Thoracic aorta (tissue), 2 donors: Measurements from ENCODE around the gene FAM174C. TPM values are rescaled to one million over a fixed set of nuclear protein-coding genes. Genes with fewer than 3 reads are reported as not detected.
A peak's percentile ranks its signal among the peaks of the same experiment; 100 is the strongest.

Experiments
- ATAC-seq: fragments of 150-250 bp; one replicate; pipeline ENCODE4 v1.8.0; 2017; ENCODE audit warnings: low read depth; ENCODE audit not compliant: insufficient number of reproducible peaks, low FRiP score
- DNase-seq: peaks from one replicate; pipeline ENCODE4 v3.0.0-alpha.2; 2020; ENCODE audit warnings: low spot score
- H3K27ac ChIP-seq, 2 donors: fragments of 200-600 bp; sonication (generic); 1 replicate in 1 of 2; 2 replicates in 1 of 2; pipeline ENCODE4 v1.5.1; 2016; ENCODE audit warnings: mild to moderate bottlenecking in 2 of 2, moderate library complexity in 2 of 2
- H3K27me3 ChIP-seq: fragments of 200-600 bp; sonication (generic); replicated peaks from 2 replicates; pipeline ENCODE4 v1.6.0; 2016; ENCODE audit warnings: mild to moderate bottlenecking; ENCODE audit not compliant: insufficient read depth
- H3K36me3 ChIP-seq: fragments of 200-600 bp; sonication (generic); one replicate; pipeline ENCODE4 v1.5.1; 2016
- H3K4me1 ChIP-seq, 2 donors: fragments of 200-600 bp; sonication (generic); 1 replicate in 1 of 2; 2 replicates in 1 of 2; pipeline versions ENCODE4 v1.5.1 to v1.6.0; 2016; ENCODE audit warnings: low read depth in 2 of 2, mild to moderate bottlenecking in 1 of 2; ENCODE audit not compliant: control insufficient read depth in 1 of 2
- H3K4me3 ChIP-seq: fragments of 200-600 bp; sonication (generic); 2 replicates; pipeline ENCODE4 v1.5.1; 2016; ENCODE audit warnings: mild to moderate bottlenecking
- H3K9me3 ChIP-seq: fragments of 200-600 bp; sonication (generic); 2 replicates; pipeline ENCODE4 v1.5.1; 2016
- total RNA-seq, 2 donors: library from RNA; depleted of rRNA; stranded (reverse); fragments of >200 nt; gene quantifications; one replicate each; pipeline versions ENCODE4 v1.1.0 to v1.2.3, GENCODE V29; 2016
- TF ChIP-seq, protein P1 (sequence below): fragments of 200-600 bp; sonication (generic); IDR thresholded peaks from one replicate; pipeline ENCODE4 v1.5.1; 2019; ENCODE audit warnings: antibody characterized with exemption

The FAM174C gene
- total RNA-seq, 2 donors from 2014 or later: 18.8 to 40.8 TPM

DNA sequence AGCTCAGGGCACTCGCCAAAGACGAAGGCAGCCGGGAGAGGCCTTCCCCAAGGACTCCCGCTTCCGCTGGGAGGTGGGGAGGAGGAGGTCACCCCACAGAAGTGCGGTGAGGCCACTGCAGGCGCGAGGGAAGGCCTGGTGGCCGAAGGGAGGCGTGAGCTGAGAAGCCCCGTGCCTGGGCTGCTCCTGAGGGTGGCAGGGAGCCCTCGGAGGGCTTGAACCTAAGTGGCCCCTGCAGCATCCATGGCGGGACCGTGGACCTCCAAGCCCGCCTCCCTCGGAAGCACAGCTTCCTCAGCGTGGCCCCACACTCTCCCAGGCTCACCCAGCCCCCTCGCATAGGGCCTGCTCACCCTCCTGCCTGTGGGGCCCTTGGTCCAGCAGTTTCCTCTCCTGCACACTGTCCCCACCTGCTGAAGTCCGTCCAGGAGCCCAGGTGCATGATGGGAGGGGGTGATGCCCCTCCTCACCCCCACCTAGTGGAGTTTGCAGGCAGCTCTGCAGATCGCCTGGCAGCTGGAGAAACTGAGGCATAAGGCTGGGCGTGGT, 36.3 kb downstream of the FAM174C start:
- Histone ChIP-seq H3K36me3 (no peaks in the 10 kb centered on the region), H3K27ac (no peak overlapping the region), H3K4me3 (no peak overlapping the region), H3K9me3 (no peaks in the 10 kb centered on the region), H3K4me1 (peaks cover 0 to 9% of the 10 kb centered on the region in 2 donors), H3K27me3 (no peaks in the 10 kb centered on the region)
- no peak for ATAC-seq
- TF ChIP-seq, protein P1, sequence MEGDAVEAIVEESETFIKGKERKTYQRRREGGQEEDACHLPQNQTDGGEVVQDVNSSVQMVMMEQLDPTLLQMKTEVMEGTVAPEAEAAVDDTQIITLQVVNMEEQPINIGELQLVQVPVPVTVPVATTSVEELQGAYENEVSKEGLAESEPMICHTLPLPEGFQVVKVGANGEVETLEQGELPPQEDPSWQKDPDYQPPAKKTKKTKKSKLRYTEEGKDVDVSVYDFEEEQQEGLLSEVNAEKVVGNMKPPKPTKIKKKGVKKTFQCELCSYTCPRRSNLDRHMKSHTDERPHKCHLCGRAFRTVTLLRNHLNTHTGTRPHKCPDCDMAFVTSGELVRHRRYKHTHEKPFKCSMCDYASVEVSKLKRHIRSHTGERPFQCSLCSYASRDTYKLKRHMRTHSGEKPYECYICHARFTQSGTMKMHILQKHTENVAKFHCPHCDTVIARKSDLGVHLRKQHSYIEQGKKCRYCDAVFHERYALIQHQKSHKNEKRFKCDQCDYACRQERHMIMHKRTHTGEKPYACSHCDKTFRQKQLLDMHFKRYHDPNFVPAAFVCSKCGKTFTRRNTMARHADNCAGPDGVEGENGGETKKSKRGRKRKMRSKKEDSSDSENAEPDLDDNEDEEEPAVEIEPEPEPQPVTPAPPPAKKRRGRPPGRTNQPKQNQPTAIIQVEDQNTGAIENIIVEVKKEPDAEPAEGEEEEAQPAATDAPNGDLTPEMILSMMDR: no peak
- no peak for DNase-seq

DNA sequence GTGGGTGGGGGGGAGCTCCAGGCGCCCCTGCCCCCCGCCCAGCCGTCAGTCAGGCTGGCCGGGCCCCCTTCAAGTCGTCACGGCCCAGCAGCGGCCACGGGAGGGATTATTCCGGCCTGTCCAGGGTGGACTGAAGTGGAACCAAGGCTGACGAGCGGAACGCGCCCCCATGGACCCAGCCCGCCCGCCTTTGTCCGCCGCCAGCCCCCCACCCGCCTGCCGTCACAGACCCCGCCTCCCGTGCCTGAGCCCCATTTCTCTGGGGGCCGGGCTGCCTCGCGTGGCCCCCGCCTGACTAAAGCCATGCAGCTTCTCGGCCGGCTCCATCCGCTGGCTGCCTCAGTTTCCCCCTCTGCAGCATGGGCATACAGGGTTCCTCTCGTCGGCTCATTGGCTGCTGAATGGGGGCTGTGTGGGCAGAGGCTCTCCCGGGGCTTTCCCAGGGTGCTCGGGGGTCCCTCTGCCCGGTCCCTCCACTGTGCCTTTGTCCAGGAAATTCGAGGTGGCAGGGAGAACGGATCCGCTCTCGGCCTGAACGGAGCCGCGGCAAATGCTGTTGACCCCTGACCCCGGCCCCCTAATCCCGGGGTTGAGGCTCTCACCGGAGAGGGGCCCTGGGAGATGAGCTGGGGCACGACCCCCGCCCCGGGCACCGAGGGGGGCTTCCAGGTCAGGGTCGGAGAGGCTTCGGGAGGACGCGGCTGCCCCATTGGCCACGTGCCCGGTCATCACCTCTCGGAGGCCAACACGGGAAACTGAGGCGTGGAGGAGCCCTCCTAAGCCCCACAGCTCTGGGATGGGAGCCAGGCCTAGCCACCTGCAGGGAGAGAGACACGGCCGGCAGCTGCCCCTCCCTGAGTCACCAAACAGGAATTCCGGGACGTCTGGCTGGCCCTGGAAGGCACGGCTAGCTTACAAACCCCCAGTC, 37.7 kb downstream of the FAM174C start:
- ATAC-seq: no peak
- DNase-seq: no peak
- TF ChIP-seq, protein P1: no peak
- Histone ChIP-seq H3K9me3 (no peaks in the 10 kb centered on the region), H3K4me1 (peaks cover 0 to 9% of the 10 kb centered on the region in 2 donors), H3K27ac (no peak overlapping the region), H3K36me3 (no peaks in the 10 kb centered on the region), H3K27me3 (no peaks in the 10 kb centered on the region), H3K4me3 (no peak overlapping the region)

DNA sequence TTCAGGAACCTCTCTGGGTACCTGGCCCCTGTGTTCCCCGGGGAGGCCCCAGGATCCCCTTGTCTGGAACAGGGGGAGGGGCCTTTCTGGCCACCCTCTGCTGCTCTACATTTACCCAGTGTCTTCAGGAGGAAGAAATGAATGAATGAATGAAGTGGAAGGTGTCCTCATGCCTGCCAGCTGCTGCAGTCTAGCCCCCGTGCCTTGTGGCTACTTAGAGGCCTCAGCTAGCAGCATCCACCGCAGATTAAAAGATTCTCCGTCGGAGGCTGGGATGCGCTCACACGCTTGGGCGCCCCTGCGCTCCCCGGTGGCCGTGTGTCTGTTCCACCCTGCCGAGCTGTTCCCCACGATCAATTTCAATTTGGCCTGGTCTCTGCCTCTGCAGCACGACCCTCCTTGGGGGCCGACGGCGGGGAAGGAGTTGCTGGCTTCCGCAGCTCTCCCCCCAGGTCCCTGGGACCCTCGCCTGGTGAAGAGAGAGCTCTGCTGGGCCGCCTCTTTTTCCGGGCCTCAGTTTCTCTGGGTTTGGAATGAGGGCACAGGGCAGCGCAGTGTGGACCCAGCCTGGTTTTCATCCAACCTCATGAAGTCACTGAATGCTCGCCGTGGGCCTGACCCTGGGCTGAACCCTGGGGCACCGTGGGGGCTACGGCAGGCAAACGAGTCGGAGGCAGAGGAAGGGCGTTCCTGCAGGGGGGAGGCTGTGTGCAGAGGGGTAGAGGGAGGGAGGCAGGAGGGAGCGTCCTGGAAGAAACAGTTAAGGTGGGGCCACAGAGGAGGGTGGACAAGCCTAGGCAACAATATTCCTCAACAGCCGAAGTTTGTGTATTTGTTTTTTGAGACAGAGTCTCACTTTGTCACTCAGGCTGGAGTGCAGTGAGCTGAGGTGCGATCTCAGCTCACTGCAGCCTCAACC, 38.6 kb downstream of the FAM174C start:
- H3K27me3 ChIP-seq: no peaks in the 10 kb centered on the region
- DNase-seq (no peak), ATAC-seq (no peak)
- TF ChIP-seq, protein P1: no peak
- H3K27ac ChIP-seq: no peak overlapping the region
- H3K4me3 ChIP-seq: no peak overlapping the region
- H3K9me3 ChIP-seq: no peaks in the 10 kb centered on the region
- no peaks in the 10 kb centered on the region for H3K36me3 ChIP-seq
- H3K4me1 ChIP-seq: peaks cover 0 to 9% of the 10 kb centered on the region in 2 donors

DNA sequence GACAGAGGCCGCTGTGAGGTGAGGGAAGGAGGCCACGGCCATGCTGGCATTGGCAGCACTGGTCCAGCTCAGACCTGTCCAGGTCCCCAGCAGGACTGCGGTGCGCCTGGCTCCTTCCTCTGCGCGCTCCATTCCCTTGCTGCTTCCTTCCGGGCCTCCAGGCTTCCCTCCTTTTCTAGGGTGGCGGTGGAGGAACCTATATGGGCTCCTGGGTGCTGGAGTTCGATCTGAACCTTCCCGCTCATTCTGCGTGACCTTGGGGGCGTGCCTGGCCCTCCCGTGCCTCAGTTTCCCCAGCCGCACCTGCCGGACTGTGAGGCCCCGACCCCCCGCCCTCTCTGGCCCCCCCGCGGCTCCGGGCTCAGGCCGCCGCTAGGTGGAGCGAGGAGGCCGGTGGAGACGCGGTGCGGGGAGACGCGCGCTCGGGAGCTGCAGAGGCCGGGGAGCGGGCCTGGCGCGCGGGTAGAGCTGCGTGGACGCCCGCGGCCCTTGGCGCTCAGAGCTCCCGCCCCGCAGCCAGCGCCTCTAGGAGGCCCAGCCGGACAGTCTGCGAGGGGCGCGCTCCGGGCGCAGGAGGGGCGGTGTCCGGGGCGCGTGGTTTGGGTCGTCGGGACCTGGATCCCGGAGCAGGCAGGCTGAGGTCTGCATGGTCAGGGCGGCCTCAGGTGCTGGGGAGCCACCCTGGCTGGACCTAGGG, 40.3 kb downstream of the FAM174C start:
- Histone ChIP-seq H3K36me3 (no peaks in the 10 kb centered on the region), H3K9me3 (no peaks in the 10 kb centered on the region), H3K27me3 (no peaks in the 10 kb centered on the region), H3K4me3 (peak overlapping the region; percentile 35), H3K4me1 (peaks cover 0 to 9% of the 10 kb centered on the region in 2 donors), H3K27ac (no peak overlapping the region)
- ATAC-seq (no peak), DNase-seq (no peak)
- TF ChIP-seq, protein P1: peak; percentile 65
